Parietal lobe (tissue), 2 donors: ENCODE measurements around the gene WFDC8. TPM values are rescaled to one million over a fixed set of nuclear protein-coding genes. Genes with fewer than 3 reads are reported as not detected.

ENCODE experiments used
- small RNA-seq: library from RNA; depleted of rRNA; stranded (forward); fragments of <200 nt; gene quantifications from one replicate; pipeline ENCODE3, GENCODE V24; 2014; ENCODE audit warnings: low replicate concordance
- total RNA-seq: library from RNA; depleted of rRNA; stranded (reverse); fragments of >200 nt; gene quantifications from one replicate; pipeline ENCODE4 v1.2.3, GENCODE V29; 2014

Gene WFDC8
- total RNA-seq, result not detected

GRCh38 chr20:45579184-45579583 lies at the start of gene WFDC8:
Gene WFDC8, minus strand, starts transcription at chr20:45579284. Its CDS starts 37 bp downstream, at chr20:45579247.

GRCh38 chr20:45547206-45547770 lies 31.8 kb downstream of the WFDC8 start, which contains the start of gene EPPIN:
Gene EPPIN, minus strand, starts transcription at chr20:45547401. Its CDS starts 44 bp downstream, at chr20:45547357.

GRCh38 chr20:45539382-45539781 lies 39.7 kb downstream of the WFDC8 start, which contains the start of gene WFDC6:
Gene WFDC6, minus strand, starts transcription at chr20:45539482. Its CDS starts 75 bp downstream, at chr20:45539407.

GRCh38 chr20:45515147-45515913 lies 63.8 kb downstream of the WFDC8 start, which contains the start of gene SPINT3:
Gene SPINT3, minus strand, starts transcription at chr20:45515622. Its CDS starts 14 bp downstream, at chr20:45515608.

Small RNA genes within 50 kb of the gene (small RNA-seq; reads per million reads assigned to genes)
- gene AL031663.1, result not detected
- not detected for gene HSPD1P21
- not detected for gene RNA5SP485

Other genes starting within 250 kb of the WFDC8 start
- 0.94 TPM for gene SDC4, start 230.9 kb downstream of the WFDC8 start, total RNA-seq
- gene SYS1, start 216.1 kb downstream of the WFDC8 start, total RNA-seq, result 39.1 TPM
- gene TP53TG5, start 201.0 kb downstream of the WFDC8 start, total RNA-seq, result 1.9 TPM
- 13.1 TPM for gene DBNDD2, start 171.0 kb downstream of the WFDC8 start, total RNA-seq
- gene PIGT, start 163.1 kb downstream of the WFDC8 start, total RNA-seq, result 27.2 TPM
- gene WFDC2, start 109.5 kb downstream of the WFDC8 start, total RNA-seq, result 4.4 TPM
- not detected for gene SPINT3, start 63.7 kb downstream of the WFDC8 start, total RNA-seq
- gene WFDC6, start 39.8 kb downstream of the WFDC8 start, total RNA-seq, result not detected
- gene EPPIN, start 31.9 kb downstream of the WFDC8 start, total RNA-seq, result not detected
- not detected for gene WFDC10A, start 50.5 kb upstream of the WFDC8 start, total RNA-seq
- gene WFDC9, start 52.0 kb upstream of the WFDC8 start, total RNA-seq, result not detected
- not detected for gene WFDC11, start 91.0 kb upstream of the WFDC8 start, total RNA-seq
- gene WFDC13, start 122.8 kb upstream of the WFDC8 start, total RNA-seq, result not detected
- not detected for gene WFDC10B, start 125.7 kb upstream of the WFDC8 start, total RNA-seq
- not detected for gene SPINT4, start 143.1 kb upstream of the WFDC8 start, total RNA-seq
- not detected for gene WFDC3, start 212.6 kb upstream of the WFDC8 start, total RNA-seq
- 10.0 TPM for gene DNTTIP1, start 212.7 kb upstream of the WFDC8 start, total RNA-seq
- 10.6 TPM for gene UBE2C, start 233.4 kb upstream of the WFDC8 start, total RNA-seq
- not detected for gene TNNC2, start 248.0 kb upstream of the WFDC8 start, total RNA-seq